SK-N-SH (cell line): ENCODE measurements around the gene GRIA1. TPM values are rescaled to one million over a fixed set of nuclear protein-coding genes. Genes with fewer than 3 reads are reported as not detected.

Experiments
- CTCF ChIA-PET: fragments of 300-600, 350-600 bp; formaldehyde crosslinking; extraction: SDS; loops from one replicate; lab custom pipeline; 2021; lab: Yijun Ruan, JAX
- POLR2A ChIA-PET: fragments of 350-600 bp; sonication (Branson Sonifier 250); formaldehyde crosslinking; extraction: SDS; loops from one replicate; lab custom pipeline; 2020; ENCODE audit warnings: antibody characterized with exemption, inconsistent platforms; lab: Yijun Ruan, JAX
- DNase-seq: peaks from one replicate; pipeline ENCODE4 v3.0.0; 2012
- H2AFZ ChIP-seq: fragments of 200-600 bp; sonication (generic); 2 replicates; pipeline ENCODE4 v1.8.1; 2016; ENCODE audit warnings: antibody characterized with exemption, mild to moderate bottlenecking, low read depth
- H3F3A ChIP-seq: fragments of 200-600 bp; sonication (generic); replicated peaks from 2 replicates; pipeline ENCODE3; 2016; ENCODE audit warnings: antibody characterized with exemption, mild to moderate bottlenecking; ENCODE audit not compliant: insufficient read depth
- H3K27ac ChIP-seq, 2 experiments: fragments of 200-500 bp in 1 of 2; fragments of 200-600 bp in 1 of 2; sonication (Bioruptor generic) in 1 of 2; sonication (generic), shearing (Covaris generic) in 1 of 2; 2 replicates each; pipeline versions ENCODE4 v1.5.1 to v1.6.1; 2014 to 2016; ENCODE audit warnings: low read depth in 2 of 2, inconsistent platforms in 1 of 2, low read length in 1 of 2, mild to moderate bottlenecking in 1 of 2, mixed read lengths in 1 of 2
- H3K27me3 ChIP-seq: fragments of 200-600 bp; sonication (generic), shearing (Covaris generic); 2 replicates; pipeline ENCODE4 v1.6.1; 2016; ENCODE audit warnings: mixed run types; ENCODE audit not compliant: insufficient read depth
- H3K36me3 ChIP-seq, 2 experiments: fragments of 200-500 bp in 1 of 2; fragments of 200-600 bp in 1 of 2; sonication (Bioruptor generic) in 1 of 2; sonication (generic) in 1 of 2; replicated peaks in 1 of 2; 2 replicates each; pipeline versions ENCODE3 to v1.5.1; 2014 to 2016; ENCODE audit warnings: low read length in 1 of 2, mild to moderate bottlenecking in 1 of 2; ENCODE audit not compliant: insufficient read depth in 2 of 2, control insufficient read depth in 1 of 2
- H3K4me1 ChIP-seq, 2 experiments: fragments of 200-500 bp in 1 of 2; fragments of 200-600 bp in 1 of 2; sonication (Bioruptor generic) in 1 of 2; sonication (generic), shearing (Covaris generic) in 1 of 2; 2 replicates each; pipeline versions ENCODE4 v1.5.1 to v1.6.1; 2014 to 2016; ENCODE audit warnings: low read depth in 1 of 2, low read length in 1 of 2, mixed run types in 1 of 2; ENCODE audit not compliant: insufficient read depth in 2 of 2, control insufficient read depth in 1 of 2
- H3K4me2 ChIP-seq: fragments of 200-600 bp; sonication (generic), shearing (Covaris generic); 2 replicates; pipeline ENCODE4 v1.6.1; 2017; ENCODE audit warnings: mixed run types
- H3K4me3 ChIP-seq, 2 experiments: fragments of 200-500 bp in 1 of 2; fragments of 200-600 bp in 1 of 2; sonication (Bioruptor generic) in 1 of 2; sonication (generic), shearing (Covaris generic) in 1 of 2; 2 replicates each; pipeline versions ENCODE4 v1.5.1 to v1.8.1; 2014 to 2016; ENCODE audit warnings: low read depth in 2 of 2, inconsistent platforms in 1 of 2, low read length in 1 of 2, mild to moderate bottlenecking in 1 of 2, mixed read lengths in 1 of 2, moderate library complexity in 1 of 2
- H3K79me2 ChIP-seq: fragments of 200-600 bp; sonication (generic); 2 replicates; pipeline ENCODE4 v1.8.1; 2017; ENCODE audit warnings: mild to moderate bottlenecking; ENCODE audit not compliant: insufficient read depth
- H3K9ac ChIP-seq: fragments of 200-600 bp; sonication (generic); 2 replicates; pipeline ENCODE4 v1.6.1; 2017; ENCODE audit warnings: mixed run types
- H3K9me2 ChIP-seq: fragments of 200-600 bp; sonication (generic); 2 replicates; pipeline ENCODE4 v1.6.1; 2017; ENCODE audit warnings: mixed run types
- H3K9me3 ChIP-seq: fragments of 200-600 bp; sonication (generic); 2 replicates; pipeline ENCODE4 v1.6.1; 2017; ENCODE audit warnings: mixed run types, mild to moderate bottlenecking, moderate library complexity
- H4K20me1 ChIP-seq: fragments of 200-600 bp; sonication (generic); 2 replicates; pipeline ENCODE4 v1.6.1; 2017; ENCODE audit warnings: mild to moderate bottlenecking, mixed run types; ENCODE audit not compliant: insufficient read depth
- CHD2 ChIP-seq: fragments of 150-350 bp; IDR thresholded peaks from 2 replicates; pipeline ENCODE4 v1.6.1; 2018; ENCODE audit warnings: low read length; ENCODE audit not compliant: partially characterized antibody
- CTCF ChIP-seq: fragments of 200-600 bp; sonication (generic); IDR thresholded peaks from 2 replicates; pipeline ENCODE4 v1.6.1; 2017; ENCODE audit warnings: antibody characterized with exemption, mild to moderate bottlenecking, moderate library complexity
- ELF1 ChIP-seq: IDR thresholded peaks from 2 replicates; pipeline ENCODE4 v1.4.0; 2012
- FOSL2 ChIP-seq: IDR thresholded peaks from 2 replicates; pipeline ENCODE4 v1.4.0; 2012; ENCODE audit warnings: low read depth, mild to moderate bottlenecking, moderate library complexity, borderline replicate concordance
- JUND ChIP-seq: IDR thresholded peaks from 2 replicates; pipeline ENCODE4 v1.4.0; 2012
- MAX ChIP-seq: IDR thresholded peaks from 2 replicates; pipeline ENCODE4 v1.4.0; 2012; ENCODE audit warnings: low read depth
- NFIC ChIP-seq: IDR thresholded peaks from 2 replicates; pipeline ENCODE4 v1.4.0; 2012; ENCODE audit warnings: borderline replicate concordance
- NRF1 ChIP-seq: IDR thresholded peaks from 2 replicates; pipeline ENCODE4 v1.6.1; 2012; ENCODE audit warnings: low read depth, mild to moderate bottlenecking, low read length
- PBX3 ChIP-seq: IDR thresholded peaks from 2 replicates; pipeline ENCODE4; 2012
- POLR2AphosphoS5 ChIP-seq: IDR thresholded peaks from 2 replicates; pipeline ENCODE4 v1.6.1; 2012; ENCODE audit warnings: low read depth, low read length
- RAD21 ChIP-seq: IDR thresholded peaks from 2 replicates; pipeline ENCODE4 v1.6.1; 2012; ENCODE audit warnings: mild to moderate bottlenecking, low read length
- RCOR1 ChIP-seq: fragments of 150-350 bp; IDR thresholded peaks from 2 replicates; pipeline ENCODE4 v1.6.1; 2017; ENCODE audit warnings: antibody characterized with exemption, low read length
- REST ChIP-seq: IDR thresholded peaks from 2 replicates; pipeline ENCODE4 v1.6.1; 2012; ENCODE audit warnings: mild to moderate bottlenecking, low read depth, low read length, moderate library complexity
- RXRA ChIP-seq: IDR thresholded peaks from 2 replicates; pipeline ENCODE4 v1.4.0; 2012; ENCODE audit warnings: low read depth, mild to moderate bottlenecking, borderline replicate concordance
- SIN3A ChIP-seq: IDR thresholded peaks from 2 replicates; pipeline ENCODE4 v1.6.1; 2012; ENCODE audit warnings: low read depth, mild to moderate bottlenecking, low read length, moderate library complexity, borderline replicate concordance
- SMC3 ChIP-seq: IDR thresholded peaks from 2 replicates; pipeline ENCODE4 v1.6.1; 2012; ENCODE audit warnings: low read depth, low read length, improper control_type of control experiment
- TCF12 ChIP-seq: IDR thresholded peaks from 2 replicates; pipeline ENCODE4 v1.4.0; 2012
- WGBS: methylation state at CpG from one replicate; pipeline ENCODE4 v1.1.6; 2017; ENCODE audit warnings: low lambda C conversion rate; 5-methylcytosine and 5-hydroxymethylcytosine counted together
- polyA plus RNA-seq, 3 experiments: library from polyadenylated mRNA; depleted of rRNA; stranded (reverse); fragments of >200 nt; gene quantifications; 2 replicates each; pipeline ENCODE4 v1.2.3, GENCODE V29; 2012
- TF ChIP-seq, protein P1 (sequence below): fragments of 150-350 bp; IDR thresholded peaks from 2 replicates; pipeline ENCODE4 v1.6.1; 2016; ENCODE audit warnings: mild to moderate bottlenecking, low read depth, low read length

GRIA1 gene
- polyA plus RNA-seq, 1 of the 3 experiments (the other 2 are of a cell fraction): 0.35 TPM

GRCh38 chr5:153713943-153714342 is 223.5 kb downstream of the GRIA1 start:
- Histone ChIP-seq H3K4me1 (no peaks in the 10 kb centered on the region; a peak in 2 of 4 replicates), H3K9me2 (no peaks in the 10 kb centered on the region), H3K27me3 (no peaks in the 10 kb centered on the region), H4K20me1 (no peaks in the 10 kb centered on the region), H3K9me3 (no peaks in the 10 kb centered on the region), H3K4me2 (no peak overlapping the region), H2AFZ (no peak overlapping the region), H3K27ac (no peak overlapping the region), H3K79me2 (no peaks in the 10 kb centered on the region), H3K36me3 (no peaks in the 10 kb centered on the region), H3F3A (no peaks in the 10 kb centered on the region), H3K9ac (no peak overlapping the region), H3K4me3 (no peak overlapping the region)
- ChIA-PET CTCF (interaction anchor here (1.5 kb wide), 1 partner anchor 10 kb away, joined by 4 read pairs; no protein-coding TSS in a partner anchor), POLR2A (no interaction called here)
- DNase-seq: no peak
- 63% methylated on average over 8 of the region's 8 CpGs for WGBS
- TF ChIP-seq, protein P1, sequence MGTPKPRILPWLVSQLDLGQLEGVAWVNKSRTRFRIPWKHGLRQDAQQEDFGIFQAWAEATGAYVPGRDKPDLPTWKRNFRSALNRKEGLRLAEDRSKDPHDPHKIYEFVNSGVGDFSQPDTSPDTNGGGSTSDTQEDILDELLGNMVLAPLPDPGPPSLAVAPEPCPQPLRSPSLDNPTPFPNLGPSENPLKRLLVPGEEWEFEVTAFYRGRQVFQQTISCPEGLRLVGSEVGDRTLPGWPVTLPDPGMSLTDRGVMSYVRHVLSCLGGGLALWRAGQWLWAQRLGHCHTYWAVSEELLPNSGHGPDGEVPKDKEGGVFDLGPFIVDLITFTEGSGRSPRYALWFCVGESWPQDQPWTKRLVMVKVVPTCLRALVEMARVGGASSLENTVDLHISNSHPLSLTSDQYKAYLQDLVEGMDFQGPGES: no peak
- no peak for TF ChIP-seq RXRA
- no peak for TF ChIP-seq FOSL2
- TF ChIP-seq NFIC: no peak
- no peak for TF ChIP-seq TCF12
- no peak for TF ChIP-seq ELF1
- no peak for TF ChIP-seq NRF1
- no peak for TF ChIP-seq POLR2AphosphoS5
- no peak for TF ChIP-seq RCOR1
- no peak for TF ChIP-seq REST
- no peak for TF ChIP-seq RAD21
- no peak for TF ChIP-seq CTCF
- TF ChIP-seq MAX: no peak
- no peak for TF ChIP-seq PBX3
- TF ChIP-seq SMC3: no peak
- no peak for TF ChIP-seq CHD2
- TF ChIP-seq JUND: no peak
- no peak for TF ChIP-seq SIN3A
